Stimulated activated CD4-positive, alpha-beta T cell treated with anti-CD3 and anti-CD28 coated beads, Interleukin-4, amount 100 ng/mL, for 24 hours (primary cell): ENCODE results near the gene P3H1.
"Not testable (repeated sequence)": the region's sequence is repeated elsewhere in the genome, so short reads cannot be mapped to it uniquely, and the experiment has no call there.

ENCODE experiments used
- DNase-seq: peaks from one replicate; pipeline ENCODE4 v3.0.0-alpha.2; 2020

Gene P3H1

GRCh38 chr1:42725820-42726219 lies 41.0 kb downstream of the P3H1 start:
- not testable (repeated sequence) for DNase-seq

- no peak for DNase-seq
Observed at GRCh38 chr1:42723511-42723910, 43.3 kb downstream of the P3H1 start.

- not testable (repeated sequence) for DNase-seq
Observed at GRCh38 chr1:42722403-42722802, 44.4 kb downstream of the P3H1 start.

GRCh38 chr1:42721926-42722325 lies 44.9 kb downstream of the P3H1 start:
- no peak for DNase-seq

- DNase-seq, result no peak
Observed at GRCh38 chr1:42720868-42721267, 46.0 kb downstream of the P3H1 start.

GRCh38 chr1:42714441-42714840 lies 52.4 kb downstream of the P3H1 start:
- DNase-seq, result not testable (repeated sequence)

- no peak for DNase-seq
Observed at GRCh38 chr1:42713293-42713692, 53.5 kb downstream of the P3H1 start.

- not testable (repeated sequence) for DNase-seq
Observed at GRCh38 chr1:42712808-42713207, 54.0 kb downstream of the P3H1 start.

- DNase-seq, result no peak
Observed at GRCh38 chr1:42703888-42704464, 62.9 kb downstream of the P3H1 start.

GRCh38 chr1:42700006-42700405 lies 66.8 kb downstream of the P3H1 start:
- DNase-seq, result no peak

- DNase-seq, result no peak
Observed at GRCh38 chr1:42698081-42698813, 68.6 kb downstream of the P3H1 start.
